Astrocyte (in vitro differentiated cells and primary cell): Measurements from ENCODE around the gene CAMK2G. TPM values are rescaled to one million over a fixed set of nuclear protein-coding genes. Genes with fewer than 3 reads are reported as not detected.

Source experiments
- DNase-seq: peaks from one replicate; pipeline ENCODE4 v3.0.0-alpha.2; 2010; ENCODE audit warnings: low read depth
- FAIRE-seq: peaks from 2 replicates; lab custom pipeline; 2011; peaks lifted over from hg19 to GRCh38; lab: Jason Lieb, UNC
- H2AFZ ChIP-seq: 2 replicates; pipeline ENCODE4 v1.6.0; 2012; ENCODE audit warnings: low read depth, low read length, inconsistent platforms
- H3K27ac ChIP-seq: 2 replicates; pipeline ENCODE4 v1.5.1; 2011; ENCODE audit warnings: low read depth, low read length, inconsistent platforms
- H3K27me3 ChIP-seq: 2 replicates; pipeline ENCODE4 v1.6.0; 2011; ENCODE audit warnings: low read length, inconsistent platforms; ENCODE audit not compliant: insufficient read depth
- H3K36me3 ChIP-seq: 2 replicates; pipeline ENCODE4 v1.5.1; 2011; ENCODE audit warnings: low read length, inconsistent platforms; ENCODE audit not compliant: insufficient read depth
- H3K4me1 ChIP-seq: 2 replicates; pipeline ENCODE4 v1.5.1; 2011; ENCODE audit warnings: low read length, inconsistent platforms; ENCODE audit not compliant: insufficient read depth
- H3K4me2 ChIP-seq: 2 replicates; pipeline ENCODE4 v1.6.0; 2012; ENCODE audit warnings: low read length, inconsistent platforms
- H3K4me3 ChIP-seq: 2 replicates; pipeline ENCODE4 v1.5.1; 2011; ENCODE audit warnings: low read depth, mild to moderate bottlenecking, low read length, inconsistent platforms; ENCODE audit not compliant: insufficient read depth
- H3K79me2 ChIP-seq: 2 replicates; pipeline ENCODE4 v1.6.0; 2012; ENCODE audit warnings: mild to moderate bottlenecking, low read length, inconsistent platforms; ENCODE audit not compliant: insufficient read depth
- H3K9ac ChIP-seq: 2 replicates; pipeline ENCODE4 v1.6.0; 2012; ENCODE audit warnings: mild to moderate bottlenecking, low read length, inconsistent platforms
- H3K9me3 ChIP-seq: 2 replicates; pipeline ENCODE4 v1.5.1; 2012; ENCODE audit warnings: low read depth, mild to moderate bottlenecking, low read length, inconsistent platforms; ENCODE audit not compliant: insufficient read depth
- H4K20me1 ChIP-seq: 2 replicates; pipeline ENCODE4 v1.6.0; 2012; ENCODE audit warnings: low read length, inconsistent platforms; ENCODE audit not compliant: insufficient read depth
- H3K27ac Mint-ChIP-seq: one replicate; pipeline ENCODE4 v1.8.0; 2021; ENCODE audit warnings: mild to moderate bottlenecking, mixed read lengths; ENCODE audit not compliant: unreplicated experiment
- H3K27me3 Mint-ChIP-seq: one replicate; pipeline ENCODE4 v1.8.0; 2021; ENCODE audit warnings: low read depth, mixed read lengths; ENCODE audit not compliant: unreplicated experiment
- H3K36me3 Mint-ChIP-seq: one replicate; pipeline ENCODE4 v1.8.0; 2021; ENCODE audit warnings: low read depth, mixed read lengths; ENCODE audit not compliant: unreplicated experiment
- H3K4me1 Mint-ChIP-seq: one replicate; pipeline ENCODE4 v1.8.0; 2021; ENCODE audit warnings: low read depth, mixed read lengths; ENCODE audit not compliant: unreplicated experiment
- H3K4me3 Mint-ChIP-seq: one replicate; pipeline ENCODE4 v1.8.0; 2021; ENCODE audit warnings: mild to moderate bottlenecking, moderate library complexity, mixed read lengths; ENCODE audit not compliant: unreplicated experiment
- H3K9me3 Mint-ChIP-seq: one replicate; pipeline ENCODE4 v1.8.0; 2021; ENCODE audit warnings: mild to moderate bottlenecking, mixed read lengths; ENCODE audit not compliant: unreplicated experiment
- EZH2 ChIP-seq: IDR thresholded peaks from 2 replicates; pipeline ENCODE4 v1.6.1; 2012; ENCODE audit warnings: mild to moderate bottlenecking, low read length, inconsistent platforms; ENCODE audit not compliant: insufficient read depth
- total RNA-seq: library from RNA; stranded (reverse); gene quantifications from 2 replicates; pipeline ENCODE4 v1.2.1, GENCODE V29; 2021
- TF ChIP-seq, protein P1 (sequence below): IDR thresholded peaks from 2 replicates; pipeline ENCODE4 v1.5.1; 2011; ENCODE audit warnings: low read depth, mild to moderate bottlenecking, inconsistent platforms, low read length, moderate library complexity; ENCODE audit not compliant: insufficient read depth

Gene CAMK2G
- total RNA-seq, 1 donor from 2014 or later, result 19.8 TPM

DNA sequence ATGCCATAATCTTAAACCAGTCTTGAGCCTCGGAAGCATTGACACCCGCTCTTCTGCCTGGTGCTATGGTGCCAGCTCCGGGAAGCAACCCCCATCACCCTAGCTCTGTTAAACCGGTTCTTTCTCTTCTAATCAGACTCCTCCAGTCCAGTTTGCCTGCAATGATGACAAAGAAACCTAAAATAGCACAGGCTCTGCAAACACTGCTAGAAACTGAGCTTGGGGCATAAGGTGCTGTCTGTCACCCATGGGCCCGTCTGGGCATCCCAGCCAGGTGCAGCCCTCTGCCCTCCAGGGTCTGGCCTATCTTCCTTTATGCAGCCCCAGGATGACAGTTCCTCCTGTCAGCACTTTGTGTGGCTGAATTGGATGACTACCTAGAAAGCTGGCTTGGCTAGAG is 14.2 kb upstream of the CAMK2G start:
- Histone ChIP-seq H3K27ac (peak overlapping the region; percentile 81), H4K20me1 (no peaks in the 10 kb centered on the region), H3K9me3 (no peaks in the 10 kb centered on the region), H3K27me3 (peaks cover 2% of the 10 kb centered on the region), H2AFZ (no peak overlapping the region), H3K4me3 (no peak overlapping the region), H3K9ac (peak overlapping the region; percentile 5), H3K4me2 (peak overlapping the region; percentile 81), H3K4me1 (peaks cover 46% of the 10 kb centered on the region), H3K36me3 (no peaks in the 10 kb centered on the region), H3K79me2 (no peaks in the 10 kb centered on the region)
- no peak for TF ChIP-seq EZH2
- TF ChIP-seq, protein P1, sequence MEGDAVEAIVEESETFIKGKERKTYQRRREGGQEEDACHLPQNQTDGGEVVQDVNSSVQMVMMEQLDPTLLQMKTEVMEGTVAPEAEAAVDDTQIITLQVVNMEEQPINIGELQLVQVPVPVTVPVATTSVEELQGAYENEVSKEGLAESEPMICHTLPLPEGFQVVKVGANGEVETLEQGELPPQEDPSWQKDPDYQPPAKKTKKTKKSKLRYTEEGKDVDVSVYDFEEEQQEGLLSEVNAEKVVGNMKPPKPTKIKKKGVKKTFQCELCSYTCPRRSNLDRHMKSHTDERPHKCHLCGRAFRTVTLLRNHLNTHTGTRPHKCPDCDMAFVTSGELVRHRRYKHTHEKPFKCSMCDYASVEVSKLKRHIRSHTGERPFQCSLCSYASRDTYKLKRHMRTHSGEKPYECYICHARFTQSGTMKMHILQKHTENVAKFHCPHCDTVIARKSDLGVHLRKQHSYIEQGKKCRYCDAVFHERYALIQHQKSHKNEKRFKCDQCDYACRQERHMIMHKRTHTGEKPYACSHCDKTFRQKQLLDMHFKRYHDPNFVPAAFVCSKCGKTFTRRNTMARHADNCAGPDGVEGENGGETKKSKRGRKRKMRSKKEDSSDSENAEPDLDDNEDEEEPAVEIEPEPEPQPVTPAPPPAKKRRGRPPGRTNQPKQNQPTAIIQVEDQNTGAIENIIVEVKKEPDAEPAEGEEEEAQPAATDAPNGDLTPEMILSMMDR, result no peak
- Mint-ChIP-seq H3K27me3 (no peaks in the 10 kb centered on the region), H3K4me3 (no peak overlapping the region), H3K9me3 (no peaks in the 10 kb centered on the region), H3K4me1 (peaks cover 48% of the 10 kb centered on the region), H3K36me3 (peaks cover 3% of the 10 kb centered on the region), H3K27ac (peak overlapping the region; percentile 60)
- no peak for DNase-seq
- no peak for FAIRE-seq

DNA sequence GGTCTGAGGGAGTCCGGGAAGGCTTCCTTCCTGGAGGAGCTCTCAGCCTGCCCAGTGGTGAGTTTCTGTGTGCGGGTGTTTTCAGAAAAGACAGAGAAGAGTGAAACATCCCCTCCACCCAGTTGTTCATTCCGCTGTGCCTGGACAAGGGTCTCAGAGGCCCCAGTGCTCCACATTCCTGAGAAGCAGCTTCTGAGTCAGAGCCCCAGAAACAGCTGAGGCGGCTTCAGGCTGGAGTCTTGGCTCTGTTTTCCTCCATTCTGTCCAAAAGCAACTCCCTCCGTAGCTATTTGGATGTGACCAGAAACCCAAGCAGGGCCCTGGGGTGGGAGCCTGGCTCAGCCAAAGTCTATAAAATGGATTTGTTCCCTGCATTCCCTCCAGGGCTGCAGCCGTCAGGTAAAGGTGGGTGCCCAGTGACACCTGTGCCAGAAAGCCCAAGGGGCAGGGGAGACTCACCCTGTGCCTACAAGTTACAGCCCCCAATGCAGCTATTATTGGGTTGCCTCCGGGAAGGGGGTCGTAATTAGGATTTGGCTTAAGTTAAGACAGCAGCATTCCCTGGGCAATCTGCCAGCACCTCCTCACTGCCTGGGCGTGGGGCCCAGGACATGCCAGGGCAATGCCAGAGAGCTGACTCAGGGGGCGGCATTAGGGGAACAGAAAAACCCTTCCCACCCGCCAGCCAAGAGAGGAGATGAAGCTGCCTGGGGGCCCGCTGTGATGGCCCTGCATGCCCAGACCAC is 13.1 kb upstream of the CAMK2G start:
- H3K27ac Mint-ChIP-seq, result peak overlapping the region; percentile 78
- H3K36me3 Mint-ChIP-seq, result no peaks in the 10 kb centered on the region
- peak overlapping the region; percentile 81 for H3K4me2 ChIP-seq
- H3K9me3 ChIP-seq, result no peaks in the 10 kb centered on the region
- no peaks in the 10 kb centered on the region for H3K27me3 Mint-ChIP-seq
- H3K9me3 Mint-ChIP-seq, result no peaks in the 10 kb centered on the region
- peak overlapping the region; percentile 26 for H2AFZ ChIP-seq
- H3K79me2 ChIP-seq, result no peaks in the 10 kb centered on the region
- peak overlapping the region; percentile 32 for H3K4me3 ChIP-seq
- no peaks in the 10 kb centered on the region for H4K20me1 ChIP-seq
- H3K4me1 Mint-ChIP-seq, result peaks cover 38% of the 10 kb centered on the region
- FAIRE-seq (no peak), DNase-seq (peak; percentile 88)
- H3K27ac ChIP-seq, result peak overlapping the region; percentile 81
- peaks cover 2% of the 10 kb centered on the region for H3K27me3 ChIP-seq
- H3K36me3 ChIP-seq, result no peaks in the 10 kb centered on the region
- no peak for TF ChIP-seq EZH2
- TF ChIP-seq, protein P1, result no peak
- H3K4me3 Mint-ChIP-seq, result peak overlapping the region; percentile 30
- H3K4me1 ChIP-seq, result peaks cover 35% of the 10 kb centered on the region
- peak overlapping the region; percentile 69 for H3K9ac ChIP-seq
